ENCODE results near the gene TLL1. TPM values are rescaled to one million over a fixed set of nuclear protein-coding genes. Genes with fewer than 3 reads are reported as not detected.

TLL1 gene
- total and polyA plus RNA-seq, 2 donors (not counting 3 experiments of a cell fraction or from before 2014, with no cell fraction given) = 0.41 to 1.4 TPM

DNA sequence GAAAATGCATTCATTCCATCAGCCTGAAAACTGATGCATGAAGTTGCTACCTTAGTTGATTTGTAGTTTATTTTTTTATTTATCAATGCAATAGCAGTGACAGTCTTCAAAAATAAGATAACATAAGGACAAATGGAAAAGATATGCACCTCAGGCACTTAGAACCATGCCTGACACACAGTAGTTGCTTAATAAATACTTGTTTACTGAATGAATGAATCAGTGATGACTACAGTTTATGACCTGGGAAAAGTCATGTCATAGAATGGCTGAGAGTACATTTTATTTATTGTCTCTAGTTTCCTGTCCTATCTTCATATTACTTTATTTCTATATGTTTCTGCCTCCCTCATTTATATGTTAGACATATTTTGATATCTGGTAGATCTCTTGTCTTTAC lies 171.8 kb downstream of the TLL1 start:
- Histone ChIP-seq H3K27me3 (ENCODE audit: control insufficient read depth in 2 of 2, insufficient read depth in 2 of 2, low read length in 2 of 2) (no peaks in the 10 kb centered on the region), H3K27ac (ENCODE audit: insufficient read depth, low read depth, low read length) (no peak overlapping the region), H3K9me1 (replicated peaks; ENCODE audit: control insufficient read depth, extremely low read depth, insufficient read depth, low read length) (no peaks in the 10 kb centered on the region), H3K9ac (replicated peaks; ENCODE audit: extremely low read depth, insufficient read depth, low read length) (no peak overlapping the region), H2AFZ (ENCODE audit: low read depth, low read length) (no peak overlapping the region), H3K36me3 (ENCODE audit: control insufficient read depth in 2 of 2, extremely low read depth in 1 of 2, insufficient read depth in 2 of 2, low read length in 2 of 2) (no peaks in the 10 kb centered on the region), H3K79me2 (ENCODE audit: control insufficient read depth, insufficient read depth, low read length) (no peaks in the 10 kb centered on the region), H3K4me2 (ENCODE audit: insufficient read depth, low read length) (no peak overlapping the region), H3K4me1 (ENCODE audit: control insufficient read depth, extremely low read depth, insufficient read depth, low read length) (no peaks in the 10 kb centered on the region), H4K20me1 (replicated peaks; ENCODE audit: control insufficient read depth, extremely low read depth, insufficient read depth, low read length) (no peaks in the 10 kb centered on the region), H3K4me3 (replicated peaks in 1 of 3; ENCODE audit: insufficient read depth in 1 of 3, low read depth in 1 of 3, low read length in 3 of 3) (no peak overlapping the region), H3K9me3 (replicated peaks; ENCODE audit: control insufficient read depth, insufficient read depth, low read length) (no peaks in the 10 kb centered on the region)
- dilution Hi-C loops (cut with MboI; ENCODE audit: extremely low pct_ligation_motif_present, low sequenced_read_pairs) = no loop called here
- POLR2A ChIA-PET = no interaction called here
- intact Hi-C loops (cut with micrococcal nuclease) = no loop called here
- FAIRE-seq (no peak), DNase-seq (ENCODE audit: low read depth, low spot score) (no peak)
- no TSS peak for BruUV-seq (replicated peaks)
- no peak for TF ChIP-seq EZH2 (IDR thresholded peaks at IDR 0.05; ENCODE audit: borderline replicate concordance, low read depth, low read length, severe bottlenecking)
- no peak for TF ChIP-seq MYC (IDR thresholded peaks at IDR 0.05; ENCODE audit: low read depth, low read length)
- TF ChIP-seq GATA2 (IDR thresholded peaks at IDR 0.05; ENCODE audit: insufficient read depth, insufficient read length, low read depth, low read length) = no peak
- TF ChIP-seq POLR2A (IDR thresholded peaks at IDR 0.05; ENCODE audit: low read depth, low read length) = no peak
- TF ChIP-seq, protein P1, sequence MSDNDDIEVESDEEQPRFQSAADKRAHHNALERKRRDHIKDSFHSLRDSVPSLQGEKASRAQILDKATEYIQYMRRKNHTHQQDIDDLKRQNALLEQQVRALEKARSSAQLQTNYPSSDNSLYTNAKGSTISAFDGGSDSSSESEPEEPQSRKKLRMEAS (IDR thresholded peaks at IDR 0.05; ENCODE audit: insufficient read depth, insufficient read length) = no peak
- no peak for TF ChIP-seq FOS (IDR thresholded peaks at IDR 0.05; ENCODE audit: borderline replicate concordance, insufficient read depth, low read length)
- no peak for TF ChIP-seq JUN (IDR thresholded peaks at IDR 0.05; ENCODE audit: borderline replicate concordance, insufficient read depth, insufficient read length, low read depth)
- CTCF ChIA-PET = no interaction called here

DNA sequence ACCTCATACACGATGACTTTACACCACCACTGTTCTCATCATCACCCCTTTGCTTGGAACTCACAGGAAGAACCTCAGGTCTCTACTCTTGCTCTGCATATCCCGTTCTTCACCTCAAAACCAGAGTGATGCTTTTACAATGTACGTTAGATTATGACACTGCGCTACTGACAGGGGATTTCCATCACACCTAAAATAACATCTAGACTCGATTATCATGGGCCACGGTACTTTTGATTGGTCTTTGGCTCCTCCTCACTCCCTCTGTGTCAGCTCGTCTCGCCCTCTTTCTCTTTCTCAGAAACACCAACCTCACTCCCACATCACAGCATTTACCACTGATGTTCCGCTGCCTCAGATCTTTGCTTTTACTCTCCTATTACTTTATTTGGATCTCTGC lies 172.4 kb downstream of the TLL1 start:
- Histone ChIP-seq H3K9ac (replicated peaks; ENCODE audit: extremely low read depth, insufficient read depth, low read length) (no peak overlapping the region), H3K27me3 (ENCODE audit: control insufficient read depth in 2 of 2, insufficient read depth in 2 of 2, low read length in 2 of 2) (no peaks in the 10 kb centered on the region), H3K4me3 (replicated peaks in 1 of 3; ENCODE audit: insufficient read depth in 1 of 3, low read depth in 1 of 3, low read length in 3 of 3) (no peak overlapping the region), H3K36me3 (ENCODE audit: control insufficient read depth in 2 of 2, extremely low read depth in 1 of 2, insufficient read depth in 2 of 2, low read length in 2 of 2) (no peaks in the 10 kb centered on the region), H3K4me2 (ENCODE audit: insufficient read depth, low read length) (no peak overlapping the region), H3K9me1 (replicated peaks; ENCODE audit: control insufficient read depth, extremely low read depth, insufficient read depth, low read length) (no peaks in the 10 kb centered on the region), H3K27ac (ENCODE audit: insufficient read depth, low read depth, low read length) (no peak overlapping the region), H3K4me1 (ENCODE audit: control insufficient read depth, extremely low read depth, insufficient read depth, low read length) (no peaks in the 10 kb centered on the region), H3K79me2 (ENCODE audit: control insufficient read depth, insufficient read depth, low read length) (no peaks in the 10 kb centered on the region), H2AFZ (ENCODE audit: low read depth, low read length) (no peak overlapping the region), H3K9me3 (replicated peaks; ENCODE audit: control insufficient read depth, insufficient read depth, low read length) (no peaks in the 10 kb centered on the region), H4K20me1 (replicated peaks; ENCODE audit: control insufficient read depth, extremely low read depth, insufficient read depth, low read length) (no peaks in the 10 kb centered on the region)
- intact Hi-C loops (cut with micrococcal nuclease) = no loop called here
- DNase-seq (ENCODE audit: low read depth, low spot score) (no peak), FAIRE-seq (no peak)
- ChIA-PET POLR2A (no interaction called here), CTCF (no interaction called here)
- no TSS peak for BruUV-seq (replicated peaks)
- no peak for TF ChIP-seq MYC (IDR thresholded peaks at IDR 0.05; ENCODE audit: low read depth, low read length)
- TF ChIP-seq, protein P1 (IDR thresholded peaks at IDR 0.05; ENCODE audit: insufficient read depth, insufficient read length) = no peak
- TF ChIP-seq EZH2 (IDR thresholded peaks at IDR 0.05; ENCODE audit: borderline replicate concordance, low read depth, low read length, severe bottlenecking) = no peak
- TF ChIP-seq POLR2AphosphoS5 (IDR thresholded peaks at IDR 0.05; ENCODE audit: insufficient read depth, low read depth, low read length) = no peak
- TF ChIP-seq, protein P2, sequence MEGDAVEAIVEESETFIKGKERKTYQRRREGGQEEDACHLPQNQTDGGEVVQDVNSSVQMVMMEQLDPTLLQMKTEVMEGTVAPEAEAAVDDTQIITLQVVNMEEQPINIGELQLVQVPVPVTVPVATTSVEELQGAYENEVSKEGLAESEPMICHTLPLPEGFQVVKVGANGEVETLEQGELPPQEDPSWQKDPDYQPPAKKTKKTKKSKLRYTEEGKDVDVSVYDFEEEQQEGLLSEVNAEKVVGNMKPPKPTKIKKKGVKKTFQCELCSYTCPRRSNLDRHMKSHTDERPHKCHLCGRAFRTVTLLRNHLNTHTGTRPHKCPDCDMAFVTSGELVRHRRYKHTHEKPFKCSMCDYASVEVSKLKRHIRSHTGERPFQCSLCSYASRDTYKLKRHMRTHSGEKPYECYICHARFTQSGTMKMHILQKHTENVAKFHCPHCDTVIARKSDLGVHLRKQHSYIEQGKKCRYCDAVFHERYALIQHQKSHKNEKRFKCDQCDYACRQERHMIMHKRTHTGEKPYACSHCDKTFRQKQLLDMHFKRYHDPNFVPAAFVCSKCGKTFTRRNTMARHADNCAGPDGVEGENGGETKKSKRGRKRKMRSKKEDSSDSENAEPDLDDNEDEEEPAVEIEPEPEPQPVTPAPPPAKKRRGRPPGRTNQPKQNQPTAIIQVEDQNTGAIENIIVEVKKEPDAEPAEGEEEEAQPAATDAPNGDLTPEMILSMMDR (IDR thresholded peaks at IDR 0.05; ENCODE audit: extremely low read depth in 1 of 2, insufficient read depth in 1 of 2, low read depth in 1 of 2, low read length in 2 of 2) = no peak
- TF ChIP-seq POLR2A (IDR thresholded peaks at IDR 0.05; ENCODE audit: low read depth, low read length) = no peak
- TF ChIP-seq FOS (IDR thresholded peaks at IDR 0.05; ENCODE audit: borderline replicate concordance, insufficient read depth, low read length) = no peak
- no peak for TF ChIP-seq JUN (IDR thresholded peaks at IDR 0.05; ENCODE audit: borderline replicate concordance, insufficient read depth, insufficient read length, low read depth)
- no peak for TF ChIP-seq GATA2 (IDR thresholded peaks at IDR 0.05; ENCODE audit: insufficient read depth, insufficient read length, low read depth, low read length)
- dilution Hi-C loops (cut with MboI; ENCODE audit: extremely low pct_ligation_motif_present, low sequenced_read_pairs) = no loop called here

Measured in endothelial cell of umbilical vein (primary cell).